Testis (tissue), 2 donors: ENCODE results near the gene WSB1.

Experiments
- POLR2A ChIP-seq: fragments of 450-650 bp; IDR thresholded peaks from one replicate; pipeline ENCODE4 v1.6.1; 2017; ENCODE audit warnings: antibody characterized with exemption, mild to moderate bottlenecking, moderate library complexity
- TF ChIP-seq, protein P1 (sequence below), 3 experiments: fragments of 450-650 bp in 2 of 3; fragments of 200-600 bp in 1 of 3; sonication (generic) in 1 of 3; IDR thresholded peaks; one replicate each; pipeline ENCODE4 v1.5.1; 2016 to 2019; ENCODE audit warnings: antibody characterized with exemption in 3 of 3, mild to moderate bottlenecking in 2 of 3, moderate library complexity in 1 of 3

DNA sequence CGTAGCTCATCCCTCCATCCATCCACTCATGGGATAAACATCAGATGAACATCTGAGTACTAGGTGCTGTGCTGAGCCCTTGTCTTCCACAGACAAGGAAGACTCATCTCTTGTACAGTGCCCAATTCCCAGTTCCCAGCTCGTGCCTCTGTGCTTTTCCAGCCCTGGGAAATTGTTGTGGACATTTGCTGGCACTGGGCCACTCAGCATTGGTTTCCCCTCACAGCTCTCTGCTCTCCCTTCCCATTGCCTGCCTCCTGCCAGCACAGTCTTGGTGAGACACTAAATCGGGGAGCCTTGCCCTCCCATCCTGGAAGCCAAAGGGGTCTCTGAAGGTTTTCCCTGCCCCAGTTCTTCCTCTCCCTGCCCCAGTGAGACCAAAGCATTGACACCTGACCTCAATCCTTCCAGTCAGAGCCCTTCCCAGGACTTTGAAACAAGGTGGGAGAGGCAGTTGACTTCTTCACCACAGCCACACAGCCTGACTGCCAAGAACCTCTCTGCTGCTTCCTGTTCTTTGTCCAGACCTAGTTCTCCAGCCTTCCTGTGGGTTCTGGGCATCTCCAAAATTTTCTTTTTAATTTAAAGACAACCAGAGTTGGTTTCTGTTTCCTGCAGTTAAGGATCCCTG lies 50.2 kb downstream of the WSB1 start:
- TF ChIP-seq POLR2A = no peak
- TF ChIP-seq, protein P1, sequence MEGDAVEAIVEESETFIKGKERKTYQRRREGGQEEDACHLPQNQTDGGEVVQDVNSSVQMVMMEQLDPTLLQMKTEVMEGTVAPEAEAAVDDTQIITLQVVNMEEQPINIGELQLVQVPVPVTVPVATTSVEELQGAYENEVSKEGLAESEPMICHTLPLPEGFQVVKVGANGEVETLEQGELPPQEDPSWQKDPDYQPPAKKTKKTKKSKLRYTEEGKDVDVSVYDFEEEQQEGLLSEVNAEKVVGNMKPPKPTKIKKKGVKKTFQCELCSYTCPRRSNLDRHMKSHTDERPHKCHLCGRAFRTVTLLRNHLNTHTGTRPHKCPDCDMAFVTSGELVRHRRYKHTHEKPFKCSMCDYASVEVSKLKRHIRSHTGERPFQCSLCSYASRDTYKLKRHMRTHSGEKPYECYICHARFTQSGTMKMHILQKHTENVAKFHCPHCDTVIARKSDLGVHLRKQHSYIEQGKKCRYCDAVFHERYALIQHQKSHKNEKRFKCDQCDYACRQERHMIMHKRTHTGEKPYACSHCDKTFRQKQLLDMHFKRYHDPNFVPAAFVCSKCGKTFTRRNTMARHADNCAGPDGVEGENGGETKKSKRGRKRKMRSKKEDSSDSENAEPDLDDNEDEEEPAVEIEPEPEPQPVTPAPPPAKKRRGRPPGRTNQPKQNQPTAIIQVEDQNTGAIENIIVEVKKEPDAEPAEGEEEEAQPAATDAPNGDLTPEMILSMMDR (IDR thresholded peaks at IDR 0.05) = no peak
